ENCODE data around the gene TMEM184B.

The TMEM184B gene

GRCh38 chr22:38221407-38221806 is 51.4 kb downstream of the TMEM184B start:
- DNase-seq = no peak

GRCh38 chr22:38220653-38221386 is 52.0 kb downstream of the TMEM184B start:
- DNase-seq = no peak

- DNase-seq = no peak
Measured at GRCh38 chr22:38220163-38220562, 52.6 kb downstream of the TMEM184B start.

GRCh38 chr22:38219632-38220031 is 53.2 kb downstream of the TMEM184B start:
- DNase-seq = no peak

GRCh38 chr22:38218661-38219622 is 53.9 kb downstream of the TMEM184B start:
- DNase-seq = no peak

- DNase-seq = no peak
Measured at GRCh38 chr22:38215156-38216038, 57.4 kb downstream of the TMEM184B start.

- no peak for DNase-seq
Measured at GRCh38 chr22:38214302-38215056, 58.3 kb downstream of the TMEM184B start.

GRCh38 chr22:38213990-38214301 is 58.9 kb downstream of the TMEM184B start:
- DNase-seq = no peak

DNA sequence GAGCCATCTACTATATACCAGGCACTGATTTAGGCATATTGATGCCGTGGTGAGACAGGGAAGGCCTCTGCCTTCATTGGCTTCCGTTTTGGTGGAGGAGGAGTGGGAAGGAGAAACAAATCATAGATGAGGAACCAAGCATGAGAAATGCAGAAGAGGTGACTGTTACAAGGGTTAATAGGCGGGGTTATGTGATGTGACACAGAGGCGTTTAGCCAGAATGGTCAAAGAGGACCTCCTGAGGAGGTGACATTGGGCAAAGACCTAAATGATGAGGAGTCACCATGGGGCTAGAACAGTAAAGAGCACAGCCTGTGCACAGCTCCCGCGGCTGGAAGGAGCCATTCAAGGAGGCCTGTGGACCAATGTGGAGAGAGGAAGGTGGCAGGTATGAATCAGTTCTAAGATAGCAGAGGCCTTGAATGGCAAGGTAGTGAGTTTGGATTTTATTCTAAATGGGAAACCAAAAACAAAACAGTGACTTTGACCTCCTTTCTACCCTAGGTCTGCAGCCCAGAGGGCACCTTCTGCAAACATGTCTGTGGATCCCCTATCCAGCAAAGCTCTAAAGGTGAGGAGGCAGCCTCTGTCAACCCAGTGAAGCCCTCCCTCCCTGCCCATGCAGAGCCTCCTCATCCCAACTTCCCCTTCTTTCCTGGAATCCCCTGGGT is 59.4 kb downstream of the TMEM184B start:
- DNase-seq = no peak

- DNase-seq = no peak
Measured at GRCh38 chr22:38212442-38212841, 60.4 kb downstream of the TMEM184B start.

DNA sequence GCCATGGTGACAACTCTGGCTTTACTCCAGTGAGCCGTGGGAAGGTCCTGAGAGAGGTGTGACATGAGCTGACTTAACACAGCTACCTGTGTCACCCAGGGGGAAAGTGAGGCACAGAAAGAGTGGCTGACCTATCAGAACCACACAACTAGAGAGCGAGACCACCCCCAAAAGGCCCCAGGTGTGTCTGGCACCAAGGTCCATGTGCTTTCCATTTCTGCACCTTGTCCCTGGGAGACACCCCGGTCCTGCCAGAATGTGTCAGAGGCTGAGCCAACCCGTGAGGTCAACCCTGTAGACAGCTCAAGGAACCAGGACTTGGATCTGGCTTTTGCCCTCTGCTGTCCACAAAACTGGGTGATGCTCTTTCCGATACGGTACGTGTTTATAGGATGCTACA is 61.3 kb downstream of the TMEM184B start:
- no peak for DNase-seq

- DNase-seq = no peak
Measured at GRCh38 chr22:38208551-38208968, 64.2 kb downstream of the TMEM184B start.

GRCh38 chr22:38207898-38208432 is 64.8 kb downstream of the TMEM184B start:
- DNase-seq = no peak

DNA sequence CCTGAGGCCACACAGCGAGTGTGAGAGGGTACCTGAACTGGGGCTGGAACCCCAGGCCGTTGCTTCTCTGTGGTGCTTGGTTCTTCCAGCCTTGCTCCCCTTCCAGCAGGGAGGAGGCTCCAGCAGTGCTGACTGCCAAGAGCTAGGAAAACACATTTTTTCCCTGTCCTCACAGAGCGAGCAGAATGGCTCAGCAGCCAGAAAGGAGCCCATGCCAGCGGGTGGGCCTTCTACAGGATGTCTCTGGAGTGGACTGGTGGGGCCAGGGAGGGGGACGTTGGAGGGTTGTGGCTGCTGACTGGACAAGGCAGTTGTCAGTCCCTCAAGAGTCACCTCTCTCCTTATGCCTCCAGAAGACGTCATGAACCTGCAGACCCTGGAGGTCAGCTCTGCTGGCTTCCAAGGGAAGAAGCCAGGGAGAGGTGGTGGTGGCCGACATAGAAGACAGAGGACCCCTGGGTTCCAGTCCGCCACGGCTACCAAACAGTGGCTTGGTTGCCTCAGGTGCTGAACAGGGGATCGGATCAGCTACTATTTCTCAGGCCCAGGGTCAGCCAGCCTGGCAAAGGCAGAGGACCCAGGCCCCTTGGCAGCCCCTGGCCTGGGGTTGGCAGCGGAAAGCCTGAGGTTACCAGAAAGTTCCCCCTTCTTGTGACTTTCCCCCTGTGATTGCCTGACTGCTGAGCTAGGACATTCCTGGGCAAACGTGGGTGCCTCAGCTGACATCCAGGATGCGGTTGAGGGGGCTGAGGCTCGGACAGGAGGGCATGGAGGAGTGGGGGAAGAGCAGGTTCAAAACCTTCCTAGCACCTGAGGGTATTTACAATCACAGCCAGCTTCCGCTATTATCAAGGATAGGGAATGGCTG is 67.3 kb downstream of the TMEM184B start:
- no peak for DNase-seq

DNA sequence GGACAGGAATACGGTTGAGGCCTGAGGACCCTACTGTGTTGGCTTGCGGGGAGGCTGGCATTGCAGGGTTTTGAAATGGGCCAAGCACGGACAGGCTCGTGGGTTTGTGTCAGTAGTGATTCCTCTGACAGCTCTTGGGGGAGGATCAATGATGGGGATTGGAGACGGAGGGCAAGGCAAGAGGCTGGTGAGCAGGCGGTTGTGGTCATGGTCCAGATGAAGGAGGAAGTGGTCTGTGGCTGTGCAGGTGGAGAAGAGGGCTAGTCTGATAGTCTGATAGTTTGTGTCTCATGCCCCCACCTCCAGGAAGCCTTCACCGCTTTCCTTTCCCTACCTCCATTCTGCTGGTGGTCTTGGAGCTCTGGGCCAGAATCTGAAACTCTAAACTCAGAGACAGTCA is 68.0 kb downstream of the TMEM184B start:
- no peak for DNase-seq

GRCh38 chr22:38203855-38204514 is 68.8 kb downstream of the TMEM184B start:
- DNase-seq = no peak

- DNase-seq = no peak
Measured at GRCh38 chr22:38203090-38203810, 69.6 kb downstream of the TMEM184B start.

DNA sequence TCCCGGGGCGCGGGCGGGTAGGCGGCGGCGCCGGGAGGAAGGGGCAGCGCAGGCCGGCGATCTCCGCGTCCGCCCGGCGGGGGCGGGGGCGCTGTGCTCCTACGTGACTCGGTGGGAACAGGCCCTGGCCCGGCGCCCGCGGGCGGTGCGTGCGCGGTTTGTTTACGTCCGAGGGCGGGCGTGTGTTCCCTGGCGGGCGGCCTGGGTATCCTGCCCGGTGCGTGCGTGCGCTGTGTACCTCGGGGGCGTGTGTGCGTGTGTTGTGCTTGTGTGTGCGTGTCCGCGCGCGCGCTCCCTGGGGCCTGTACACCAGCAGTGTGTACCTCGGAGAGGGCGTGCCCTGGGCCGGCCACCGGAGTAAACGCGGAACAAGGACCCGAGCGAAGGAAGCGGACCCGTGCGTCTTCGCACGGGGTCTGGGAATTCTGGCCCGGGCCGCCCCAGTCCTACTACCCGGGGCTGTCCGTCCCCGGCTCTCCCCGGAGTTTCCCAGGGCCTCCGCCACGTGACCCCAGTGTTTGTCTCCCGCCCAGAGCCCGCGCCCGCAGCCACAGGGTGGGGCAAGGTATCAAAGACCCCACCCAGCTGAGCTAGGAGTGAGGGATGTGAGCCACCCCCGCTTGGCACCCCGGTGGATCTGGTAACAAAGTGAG is 70.2 kb downstream of the TMEM184B start:
- no peak for DNase-seq

All from cortex of kidney (tissue), 1 donor.